ENCODE results near the gene MAS1L.

Gene MAS1L

DNA sequence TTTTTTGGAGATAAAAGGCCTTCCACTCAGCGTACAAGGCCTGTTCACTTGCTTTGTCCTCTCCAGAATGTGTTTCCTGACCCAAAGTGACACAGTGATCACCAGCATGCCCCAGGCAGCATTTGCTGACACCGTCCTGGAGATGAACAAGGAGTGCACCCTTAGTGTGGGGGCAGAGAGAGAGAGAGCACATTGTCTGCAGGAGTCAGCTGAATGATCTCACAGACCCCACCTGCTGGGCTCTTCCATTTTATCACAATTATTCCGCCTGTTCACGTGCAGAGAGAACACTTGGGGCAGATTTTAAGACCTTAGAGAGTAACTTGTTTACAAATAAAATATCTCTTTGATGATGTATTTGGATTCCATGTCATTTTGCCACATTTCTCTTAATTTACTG, 22.4 kb upstream of the MAS1L start:
- DNase-seq = no peak

DNA sequence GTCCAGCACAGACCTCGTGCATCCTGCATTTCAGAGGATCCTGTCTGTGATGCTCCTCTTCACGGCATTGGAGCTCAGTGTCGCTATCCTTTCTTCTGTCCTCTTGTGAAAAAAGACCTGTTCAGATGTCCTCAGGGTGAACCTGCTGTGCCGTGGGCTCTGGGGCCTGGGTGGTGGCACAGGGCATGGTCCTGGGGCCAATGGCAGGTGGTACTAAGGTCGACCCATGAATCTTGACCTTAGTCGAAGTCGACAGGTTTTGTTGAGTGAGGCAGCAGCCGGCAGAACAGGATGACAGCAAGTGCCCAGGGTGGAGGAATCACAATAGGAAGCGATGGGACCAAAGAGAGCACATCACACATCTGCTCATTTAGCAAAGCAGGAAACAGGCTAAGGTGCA, 22.0 kb upstream of the MAS1L start:
- DNase-seq = no peak

DNA sequence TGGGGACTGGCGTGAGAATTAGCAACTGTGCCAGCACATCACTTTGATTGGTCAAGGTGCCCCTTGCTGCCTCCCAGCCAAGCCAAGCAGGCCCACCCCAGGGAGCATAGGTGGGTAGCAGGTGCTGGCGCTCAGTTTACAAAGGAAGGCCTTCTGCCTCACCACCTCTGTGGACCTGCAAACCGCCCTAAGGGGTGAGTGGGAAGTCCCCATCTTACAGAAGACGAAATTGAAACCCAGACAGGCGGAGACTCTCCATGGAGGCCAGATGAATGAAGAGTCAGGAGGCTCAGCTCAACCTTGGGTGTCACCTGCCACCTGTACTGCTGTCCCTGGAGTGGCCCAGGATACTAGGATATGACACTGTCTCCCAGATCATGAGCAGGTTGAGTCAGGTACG, 21.5 kb upstream of the MAS1L start:
- DNase-seq = no peak

DNA sequence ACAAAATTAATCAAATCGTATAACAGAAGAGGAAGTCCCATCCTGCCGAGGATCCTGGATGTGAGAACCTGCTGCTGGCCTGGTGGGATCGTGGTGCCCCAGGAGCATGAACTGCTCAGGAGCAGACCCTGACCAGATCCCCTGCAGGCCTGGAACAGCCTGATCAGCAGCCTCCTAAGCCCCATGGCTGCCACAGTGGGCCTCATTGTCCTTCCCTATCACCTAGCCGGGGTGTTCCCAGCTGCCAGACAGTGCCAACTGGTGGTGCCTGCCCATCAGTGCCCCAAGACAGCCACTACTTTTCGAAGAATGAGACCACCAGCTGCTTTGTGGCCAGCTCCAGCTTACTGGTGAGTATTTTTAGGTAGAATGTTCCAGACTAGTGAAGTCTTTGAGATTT, 19.6 kb upstream of the MAS1L start:
- DNase-seq = no peak

DNA sequence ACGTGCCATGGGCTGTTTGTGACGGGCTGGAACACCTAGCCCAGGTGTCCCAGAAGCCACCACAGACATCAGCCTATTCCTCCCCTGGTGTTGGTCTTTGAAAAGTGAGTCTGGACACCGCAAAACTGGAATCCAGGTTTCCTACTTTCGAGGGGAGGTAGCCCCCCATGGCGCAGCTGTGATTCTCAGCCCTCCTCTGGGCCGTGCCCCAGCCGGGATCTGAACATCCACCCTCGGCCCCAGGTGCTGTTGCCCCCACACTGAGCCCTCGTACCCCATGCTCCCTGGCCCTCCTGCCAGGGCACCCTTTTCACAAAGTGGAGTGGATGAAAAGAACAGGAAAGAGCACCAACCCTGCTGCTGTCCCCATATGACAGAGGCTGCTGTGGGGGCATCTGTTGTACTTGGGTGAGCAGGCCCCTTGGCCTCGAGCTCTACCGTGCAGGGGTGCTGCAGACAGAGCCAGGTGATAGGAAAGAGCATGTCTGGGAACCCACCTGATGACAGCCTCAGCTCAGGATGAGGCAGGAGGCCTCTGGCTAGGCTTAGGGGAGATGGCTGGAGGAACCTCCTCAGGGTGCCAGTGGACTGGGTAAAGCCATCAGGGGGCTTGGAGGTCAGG, 18.8 kb upstream of the MAS1L start:
- no peak for DNase-seq

DNA sequence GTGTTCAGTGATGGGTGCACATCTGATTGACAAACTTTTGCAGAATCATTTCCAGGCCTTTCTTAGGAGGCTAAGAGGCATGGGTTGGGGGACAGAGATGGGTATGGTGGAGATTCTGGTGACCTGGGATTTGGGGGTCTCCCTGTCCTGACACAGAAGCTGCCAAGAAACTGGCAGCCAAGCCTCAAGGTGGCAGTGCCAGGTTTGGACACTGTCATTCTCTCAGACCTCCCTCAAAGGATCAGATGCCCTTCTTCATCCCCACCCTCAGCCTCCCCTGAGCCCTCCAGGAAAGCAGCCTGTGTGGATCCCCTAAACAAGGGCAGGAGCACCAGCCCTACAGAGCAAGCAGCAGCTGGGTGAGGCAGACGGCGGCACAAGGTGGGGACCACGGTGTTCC, 18.1 kb upstream of the MAS1L start:
- no peak for DNase-seq

DNA sequence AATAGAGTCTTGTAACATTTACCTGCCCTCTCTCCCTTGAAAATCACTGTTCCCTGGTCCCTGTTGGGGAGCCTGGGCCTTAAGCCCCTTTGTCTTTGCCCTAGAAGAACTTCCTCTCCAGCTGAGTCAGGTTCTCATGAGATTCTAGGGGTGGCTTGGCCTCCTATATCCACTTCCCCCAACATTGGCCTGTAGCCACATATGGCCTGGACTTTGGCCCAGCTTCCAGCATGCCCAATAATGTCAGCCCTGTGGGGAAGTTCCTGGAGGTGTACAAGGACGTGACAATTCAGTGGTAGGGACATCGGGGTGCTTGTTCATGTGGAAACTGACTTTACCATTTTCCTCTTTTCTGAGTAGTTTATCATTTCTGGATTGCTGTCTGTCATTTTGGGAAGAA, 17.2 kb upstream of the MAS1L start:
- no peak for DNase-seq

DNA sequence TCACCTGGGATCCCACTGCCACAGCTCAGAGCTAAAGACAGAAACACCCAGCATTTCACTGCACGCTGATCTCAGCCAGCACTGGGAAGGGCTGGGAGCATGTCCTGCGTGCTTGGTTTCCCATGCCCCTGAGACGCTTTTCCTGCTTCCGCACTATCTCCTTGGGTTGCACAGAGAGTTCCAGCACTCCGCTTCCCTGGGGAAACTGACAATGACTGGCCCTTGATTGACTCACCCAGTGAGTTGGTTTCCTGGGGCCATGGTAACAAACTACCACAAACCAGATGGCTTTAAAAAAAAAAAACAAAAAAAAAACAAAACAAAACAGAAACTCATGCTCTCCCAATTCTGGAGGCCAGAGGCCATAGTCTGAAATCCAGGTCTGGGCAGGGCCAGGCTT, 14.8 kb upstream of the MAS1L start:
- no peak for DNase-seq

DNA sequence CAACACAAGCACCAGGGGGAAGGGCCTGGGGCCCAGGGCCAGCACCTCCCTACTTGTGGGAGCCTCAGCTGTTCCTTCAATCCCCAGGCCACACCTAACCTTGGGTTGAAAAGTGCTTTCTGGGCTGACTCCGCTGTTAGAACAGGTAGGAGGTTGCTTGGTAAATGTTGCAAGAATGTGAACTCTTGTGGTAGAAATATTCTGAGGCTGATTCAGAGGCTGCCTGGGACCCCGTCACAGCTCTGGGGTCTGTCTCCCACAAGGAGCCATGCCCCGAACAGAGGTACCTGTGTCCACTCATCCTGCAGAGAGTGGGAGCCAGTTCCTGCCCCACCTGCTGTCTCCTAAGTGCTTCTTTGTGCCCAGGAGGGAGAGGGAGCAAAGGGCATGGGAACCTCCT, 14.4 kb upstream of the MAS1L start:
- DNase-seq = no peak

DNA sequence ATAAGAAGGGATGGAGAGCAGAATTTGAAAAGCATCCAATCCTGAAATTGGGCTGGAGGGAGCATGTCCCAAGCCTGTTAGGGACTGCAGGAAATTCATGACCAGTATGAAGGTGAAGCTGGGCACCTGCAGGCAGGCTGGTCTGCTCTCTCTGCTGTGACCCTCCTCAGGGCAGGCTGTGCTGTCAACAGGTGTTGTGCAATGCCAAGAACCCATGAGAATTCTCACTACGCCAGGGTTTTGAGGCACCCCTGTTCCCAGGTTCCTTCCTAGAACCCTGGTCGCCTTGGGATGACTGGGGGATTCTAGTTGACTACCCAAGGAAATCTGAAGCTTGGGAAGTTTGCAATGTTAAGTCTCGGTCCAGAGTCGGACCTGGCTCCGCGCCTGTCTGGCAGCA, 13.3 kb upstream of the MAS1L start:
- DNase-seq = no peak

DNA sequence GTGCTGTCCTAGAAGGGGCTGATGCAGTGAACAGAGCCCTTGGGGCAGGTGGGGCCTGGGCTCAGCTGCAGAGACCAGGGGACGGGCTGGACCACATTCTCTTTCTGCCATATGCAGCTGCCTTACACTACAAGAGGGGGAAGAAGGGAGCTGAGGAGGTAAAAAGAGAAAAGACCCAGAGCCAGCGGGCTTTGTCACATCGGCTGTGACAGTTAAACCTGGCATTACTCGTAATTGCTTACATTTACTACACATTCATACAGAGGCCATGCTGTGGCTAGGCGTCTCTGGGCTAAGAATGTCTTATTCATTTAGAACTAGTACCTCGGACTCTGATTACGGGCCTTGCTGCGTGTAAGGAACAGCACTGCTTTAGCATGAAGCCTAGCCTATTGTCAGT, 12.8 kb upstream of the MAS1L start:
- DNase-seq = no peak

DNA sequence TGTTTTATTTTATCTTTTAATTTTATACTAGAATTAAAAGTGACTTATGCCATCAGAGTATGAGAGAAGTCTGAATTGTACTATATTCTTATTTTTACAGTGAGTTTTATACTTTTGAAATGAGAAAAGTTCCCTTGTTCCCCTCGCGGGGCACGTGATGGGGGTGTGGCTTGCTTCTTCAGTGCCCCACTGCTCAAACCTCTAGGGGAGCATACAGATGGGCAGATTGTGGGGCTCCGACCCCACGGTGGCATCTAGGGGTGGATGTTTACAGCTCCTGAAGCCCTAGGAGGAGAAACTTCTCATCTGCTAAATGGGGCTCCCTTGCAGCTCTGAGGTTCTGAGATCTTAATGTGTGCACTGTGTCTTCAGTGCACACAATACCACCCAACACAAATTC, 11.9 kb upstream of the MAS1L start:
- DNase-seq = no peak

DNA sequence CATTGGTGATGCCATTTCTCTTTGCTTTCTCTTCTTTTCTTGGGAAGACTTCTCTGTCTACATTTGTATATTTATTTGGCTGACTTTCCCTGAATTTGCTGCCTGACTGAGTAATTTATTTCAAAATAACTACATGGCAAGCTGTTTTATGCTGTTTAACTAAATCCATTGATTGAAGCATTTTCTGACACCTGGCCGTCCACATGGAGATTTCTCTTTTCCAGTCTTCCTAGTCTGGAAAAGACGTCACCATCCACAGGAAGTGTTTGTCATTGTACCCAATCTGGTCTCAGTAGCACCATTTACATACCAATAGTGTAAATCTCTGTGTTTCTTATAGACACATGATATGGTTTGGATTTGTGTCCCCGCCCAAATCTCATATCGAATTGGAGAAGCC, 9.2 kb upstream of the MAS1L start:
- no peak for DNase-seq

DNA sequence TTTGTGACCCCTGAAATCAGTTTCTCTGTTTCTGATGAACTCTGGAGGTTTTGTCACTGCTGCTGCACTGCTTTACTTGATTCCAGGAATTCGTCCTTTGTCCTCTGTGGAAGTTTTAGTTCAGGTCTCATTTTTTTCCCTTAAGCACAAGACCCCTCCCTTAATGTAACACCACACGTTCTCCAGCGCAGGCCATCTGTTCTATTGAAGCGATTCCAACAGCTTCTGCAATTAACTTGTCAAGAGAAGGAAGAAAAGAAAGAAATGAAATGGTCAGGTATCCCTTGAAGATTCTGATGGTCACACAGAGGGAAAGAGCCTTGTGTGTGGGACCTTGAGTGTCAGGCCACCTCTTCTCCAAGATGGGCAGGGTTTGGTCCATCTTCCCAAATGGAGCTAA, 7.8 kb upstream of the MAS1L start:
- no peak for DNase-seq

DNA sequence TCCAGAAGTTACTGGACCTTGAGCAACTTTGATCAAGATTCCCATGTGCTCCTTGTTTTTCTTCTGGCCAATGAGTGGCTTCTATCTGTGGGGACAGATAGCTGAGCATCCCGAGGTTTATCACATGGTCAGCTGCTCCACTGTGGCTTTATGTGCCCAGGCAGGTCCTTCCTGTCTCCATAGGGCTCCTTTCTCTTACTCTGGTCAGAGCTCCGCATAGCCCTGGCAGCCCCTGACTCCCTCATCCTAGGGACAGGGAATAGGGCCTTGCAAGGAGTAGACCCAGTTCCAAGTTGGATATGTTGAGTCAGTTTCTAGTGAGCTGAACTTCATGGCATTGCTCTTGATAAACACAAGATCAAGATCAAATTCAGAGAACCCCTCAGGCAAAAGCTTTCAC, 6.4 kb upstream of the MAS1L start:
- DNase-seq = no peak

DNA sequence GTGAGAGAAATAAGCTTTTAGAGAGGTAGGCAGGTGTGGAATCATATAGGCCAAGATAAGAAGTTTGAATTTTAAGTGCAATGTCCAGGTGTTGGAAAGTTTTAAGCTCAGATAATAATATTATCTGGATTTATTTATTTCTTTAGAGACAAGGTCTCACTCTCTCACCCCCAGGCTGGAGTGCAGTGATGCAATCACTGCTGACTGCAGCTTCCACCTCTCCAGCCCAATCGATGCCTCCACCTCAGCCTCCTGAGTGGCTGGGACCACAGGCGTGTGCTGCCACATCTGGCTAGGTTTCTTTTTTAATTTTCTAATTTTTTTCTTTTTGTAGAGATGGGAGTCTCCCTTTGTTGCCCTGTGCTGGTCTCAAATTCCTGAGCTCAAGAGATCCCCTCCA, 5.5 kb upstream of the MAS1L start:
- no peak for DNase-seq

DNA sequence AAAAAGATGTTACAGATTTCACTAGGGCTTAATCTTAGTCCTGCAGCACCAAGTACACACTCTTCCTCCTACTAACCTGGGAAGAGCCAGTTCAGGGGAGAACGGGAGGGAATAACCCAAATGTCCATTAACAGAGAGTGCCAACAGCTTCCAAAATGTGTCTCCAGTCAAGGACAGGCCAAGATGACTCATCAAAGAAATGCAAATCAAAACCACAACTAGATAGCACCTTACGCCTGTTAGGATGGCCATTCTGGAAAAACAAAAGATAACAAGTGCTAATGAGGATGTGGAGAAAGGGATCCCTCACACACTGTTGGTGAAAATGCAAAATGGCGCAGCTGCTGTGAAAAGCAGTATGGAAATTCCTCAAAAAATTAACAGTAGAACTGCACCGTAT, 3.8 kb upstream of the MAS1L start:
- DNase-seq = no peak

DNA sequence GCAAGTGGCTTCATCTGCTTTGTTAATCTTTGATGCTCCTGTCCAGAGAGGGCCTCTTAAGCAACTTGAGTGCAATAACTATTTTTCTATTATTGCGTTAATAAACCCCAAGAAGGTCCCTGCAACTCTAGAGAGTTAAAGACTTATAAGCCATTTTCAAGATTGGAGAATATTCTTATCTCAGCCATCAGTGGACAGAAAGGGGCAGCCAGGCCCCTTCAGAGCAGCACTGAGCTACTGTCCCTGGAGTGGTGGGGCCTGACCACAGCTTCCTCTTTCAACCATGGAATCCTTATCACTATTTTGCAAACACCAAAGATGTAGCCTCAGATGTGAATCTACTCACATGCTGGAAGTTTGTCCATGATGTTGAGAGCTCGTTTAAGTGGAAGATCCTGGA, 2.8 kb upstream of the MAS1L start:
- DNase-seq = no peak

DNA sequence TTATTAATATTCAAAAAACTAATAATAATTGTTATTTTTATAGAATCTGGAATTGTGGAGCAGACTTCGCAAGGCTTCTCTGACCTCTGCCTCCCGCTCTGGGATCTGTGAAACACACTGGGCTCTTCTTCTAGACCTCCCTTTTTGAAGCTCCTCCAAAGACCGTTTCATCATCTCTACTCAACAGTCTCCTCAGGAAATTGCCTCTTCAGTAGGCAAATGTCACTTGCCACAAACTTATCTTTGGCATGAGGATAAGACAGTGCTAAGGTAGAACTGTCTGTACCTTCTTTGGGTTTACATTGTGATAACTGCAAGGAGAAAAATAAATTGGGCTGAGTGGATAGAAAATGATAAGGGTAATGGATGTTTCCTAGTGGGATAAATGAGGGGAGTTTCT, 2.3 kb upstream of the MAS1L start:
- no peak for DNase-seq

DNA sequence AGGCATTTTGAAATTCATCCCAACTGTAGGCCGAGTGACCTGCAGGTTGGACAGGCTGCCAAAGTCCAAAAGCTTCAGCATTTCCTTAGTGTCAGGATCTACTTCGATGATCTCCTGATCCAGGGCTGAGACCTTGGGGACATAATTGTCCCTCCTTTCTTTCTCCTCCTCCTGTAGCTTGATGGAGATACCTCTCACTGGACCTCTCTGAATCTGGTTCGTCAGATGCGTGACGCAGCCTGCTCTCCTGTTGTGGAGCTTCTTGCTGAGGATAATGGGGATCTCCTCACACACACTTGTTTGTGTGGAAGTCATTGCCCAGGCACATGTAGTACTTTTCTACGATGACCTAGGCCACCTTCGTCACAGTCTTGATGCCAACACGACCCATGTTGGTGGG, 1.5 kb upstream of the MAS1L start:
- no peak for DNase-seq

DNA sequence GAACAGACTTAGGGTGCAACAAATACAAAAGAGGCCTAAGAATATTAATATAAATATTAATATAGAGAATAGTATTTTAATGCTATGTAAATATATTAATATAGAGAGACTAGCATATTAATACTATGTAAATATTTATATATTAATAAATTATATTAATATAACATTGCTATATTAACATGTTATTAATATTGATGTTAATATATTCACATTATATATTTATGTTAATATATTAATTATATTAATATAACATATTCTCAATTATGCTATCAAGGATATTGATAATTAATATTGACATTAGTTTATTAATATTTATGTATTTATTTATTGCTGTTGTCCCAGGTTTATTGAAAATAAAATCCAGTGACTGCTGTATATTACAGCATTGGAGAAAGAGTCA, 1.1 kb upstream of the MAS1L start:
- no peak for DNase-seq

DNA sequence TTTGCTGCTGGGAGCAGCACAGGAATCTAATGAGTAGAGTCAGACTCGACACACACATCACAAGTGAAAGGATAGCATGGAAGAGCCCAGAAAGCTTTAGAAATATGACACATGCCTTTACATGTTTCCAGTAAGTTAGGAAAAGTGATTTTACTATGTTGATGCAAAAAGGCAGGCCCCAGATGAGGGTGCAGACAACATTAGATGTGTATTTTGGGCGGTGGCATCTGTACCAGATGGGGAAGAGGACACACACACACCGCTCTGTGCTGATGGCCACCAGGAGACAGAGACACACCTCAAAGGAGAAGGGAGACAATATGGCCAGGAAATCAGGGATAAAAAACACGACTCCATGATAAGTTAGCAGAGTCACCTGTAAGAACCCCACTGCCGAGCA, 625 bp downstream of the MAS1L start:
- no peak for DNase-seq

DNA sequence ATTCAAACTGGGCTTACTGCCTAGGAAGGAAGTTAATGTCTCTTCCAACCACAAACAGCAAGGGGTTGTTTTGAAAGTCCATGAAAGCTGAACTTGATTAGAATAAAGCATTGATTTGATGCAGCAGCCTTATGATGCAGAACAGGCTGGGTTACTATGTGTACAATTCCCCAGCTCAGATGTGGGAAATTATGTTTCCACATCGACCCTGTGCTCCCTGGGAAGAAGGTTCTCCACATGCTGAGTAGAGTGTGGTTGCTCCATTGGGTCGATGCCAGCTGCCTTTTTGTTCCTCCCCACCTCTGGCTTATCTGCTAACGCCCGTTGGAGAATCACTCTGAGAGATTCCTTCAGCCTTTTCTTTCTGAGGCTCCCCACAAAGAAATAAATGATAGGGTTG, 1.2 kb downstream of the MAS1L start:
- DNase-seq = no peak

DNA sequence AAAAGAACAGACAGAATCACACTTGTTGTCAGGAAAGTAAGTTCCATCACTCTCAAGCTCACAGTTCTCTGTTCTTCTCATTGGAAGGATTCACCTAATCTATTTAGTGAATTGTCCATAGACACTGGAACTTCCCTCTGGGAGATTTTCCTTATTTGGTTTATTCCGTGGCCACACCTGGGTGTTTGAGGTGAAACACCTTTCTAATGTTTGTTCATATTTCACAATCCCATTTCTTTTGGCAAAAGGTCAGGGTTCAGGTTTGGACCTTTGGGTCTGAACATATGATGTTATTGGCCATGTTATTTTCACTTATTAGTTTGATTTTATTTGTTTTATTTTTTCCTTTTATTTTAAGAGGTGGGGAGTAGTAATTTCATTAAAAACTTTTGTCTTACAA, 4.0 kb downstream of the MAS1L start:
- no peak for DNase-seq

DNA sequence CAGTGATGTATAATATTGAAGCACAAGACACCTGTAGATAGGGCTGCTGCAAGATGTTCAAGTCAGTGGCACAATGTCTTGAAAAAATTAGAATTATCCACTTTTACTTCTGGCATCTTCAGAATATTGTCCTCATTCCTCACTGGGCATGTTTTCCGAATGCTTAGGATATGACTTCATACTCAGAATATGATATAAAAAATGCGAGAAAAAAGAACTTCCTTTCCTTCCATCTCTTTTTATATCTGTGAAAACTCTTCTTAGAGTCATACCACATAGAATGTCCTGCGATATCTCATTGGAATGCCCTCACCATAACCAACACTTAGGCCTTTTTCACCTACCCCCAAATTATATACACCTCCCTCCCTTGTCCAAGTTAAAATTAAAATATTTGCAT, 4.6 kb downstream of the MAS1L start:
- DNase-seq = no peak

DNA sequence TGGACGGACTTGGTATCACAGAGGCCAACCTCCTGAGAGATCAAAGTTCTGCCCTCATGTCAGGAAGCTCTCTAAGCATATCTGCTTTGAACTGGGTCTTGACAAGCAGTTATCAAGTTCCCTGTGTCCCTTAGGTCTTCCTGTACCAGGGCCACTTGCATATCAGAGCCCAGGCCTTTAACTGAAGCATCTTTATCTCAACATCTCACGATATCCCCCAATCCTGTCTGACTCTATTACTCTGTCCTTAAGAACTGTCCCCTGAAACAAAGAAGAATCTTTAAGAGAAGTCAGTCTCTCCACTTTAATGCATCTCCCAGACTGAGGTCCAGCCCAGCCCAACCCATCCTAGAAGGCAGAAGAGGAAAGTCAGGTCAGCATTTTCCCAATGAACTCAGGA, 8.2 kb downstream of the MAS1L start:
- no peak for DNase-seq

Measured in NCI-H446 treated with DMSO at 0.1 percent for 48 hours (cell line).